ENCODE measurements around the gene CNNM1. TPM values are rescaled to one million over a fixed set of nuclear protein-coding genes. Genes with fewer than 3 reads are reported as not detected.

CNNM1 gene
- total and polyA plus RNA-seq, 2 donors from 2014 or later: 0.49 to 0.85 TPM

DNA sequence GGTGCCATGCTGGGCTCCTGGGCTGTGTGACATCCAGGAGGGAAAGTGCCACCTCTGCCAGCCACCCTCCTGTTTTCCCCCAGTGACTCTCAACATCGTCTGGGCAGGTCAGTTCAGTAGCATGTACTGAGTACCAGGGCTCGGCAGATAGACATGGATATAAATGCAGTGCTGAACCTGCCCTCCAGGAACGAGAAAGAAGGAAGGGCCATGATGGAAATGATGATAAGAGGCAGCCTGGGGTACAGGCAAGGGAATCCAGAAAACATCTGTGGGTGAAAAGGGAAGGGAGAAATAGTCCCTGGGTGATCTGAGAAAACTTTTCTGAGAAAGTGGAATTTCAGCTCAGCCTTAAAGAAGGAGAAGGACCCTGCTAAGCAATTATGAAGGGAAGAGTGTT, 12.1 kb downstream of the CNNM1 start:
- TF ChIP-seq, protein P1, sequence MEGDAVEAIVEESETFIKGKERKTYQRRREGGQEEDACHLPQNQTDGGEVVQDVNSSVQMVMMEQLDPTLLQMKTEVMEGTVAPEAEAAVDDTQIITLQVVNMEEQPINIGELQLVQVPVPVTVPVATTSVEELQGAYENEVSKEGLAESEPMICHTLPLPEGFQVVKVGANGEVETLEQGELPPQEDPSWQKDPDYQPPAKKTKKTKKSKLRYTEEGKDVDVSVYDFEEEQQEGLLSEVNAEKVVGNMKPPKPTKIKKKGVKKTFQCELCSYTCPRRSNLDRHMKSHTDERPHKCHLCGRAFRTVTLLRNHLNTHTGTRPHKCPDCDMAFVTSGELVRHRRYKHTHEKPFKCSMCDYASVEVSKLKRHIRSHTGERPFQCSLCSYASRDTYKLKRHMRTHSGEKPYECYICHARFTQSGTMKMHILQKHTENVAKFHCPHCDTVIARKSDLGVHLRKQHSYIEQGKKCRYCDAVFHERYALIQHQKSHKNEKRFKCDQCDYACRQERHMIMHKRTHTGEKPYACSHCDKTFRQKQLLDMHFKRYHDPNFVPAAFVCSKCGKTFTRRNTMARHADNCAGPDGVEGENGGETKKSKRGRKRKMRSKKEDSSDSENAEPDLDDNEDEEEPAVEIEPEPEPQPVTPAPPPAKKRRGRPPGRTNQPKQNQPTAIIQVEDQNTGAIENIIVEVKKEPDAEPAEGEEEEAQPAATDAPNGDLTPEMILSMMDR (IDR thresholded peaks at IDR 0.05; ENCODE audit: borderline replicate concordance, extremely low read depth, insufficient read depth): no peak
- intact Hi-C loops (cut with DNase I): no loop called here
- no peaks in the 10 kb centered on the region for H3K27me3 ChIP-seq (ENCODE audit: control insufficient read depth, insufficient read depth, low read length)
- no peak overlapping the region for H3K27ac ChIP-seq (ENCODE audit: low read depth in 2 of 2, low read length in 2 of 2)
- no peak overlapping the region for H3K9ac ChIP-seq (ENCODE audit: low read length in 3 of 3)
- H3K4me1 ChIP-seq (ENCODE audit: control insufficient read depth in 2 of 3, insufficient read depth in 2 of 3, low read depth in 1 of 3, low read length in 3 of 3): no peaks in the 10 kb centered on the region
- no peak overlapping the region for H3K4me3 ChIP-seq (ENCODE audit: low read length in 3 of 3)
- FAIRE-seq (no peak), DNase-seq (no peak)
- H3K36me3 ChIP-seq (ENCODE audit: control insufficient read depth in 2 of 3, insufficient read depth in 3 of 3, low read length in 3 of 3): no peaks in the 10 kb centered on the region
- H3K9me3 ChIP-seq (ENCODE audit: control insufficient read depth in 2 of 3, insufficient read depth in 1 of 3, low read length in 3 of 3): no peaks in the 10 kb centered on the region

DNA sequence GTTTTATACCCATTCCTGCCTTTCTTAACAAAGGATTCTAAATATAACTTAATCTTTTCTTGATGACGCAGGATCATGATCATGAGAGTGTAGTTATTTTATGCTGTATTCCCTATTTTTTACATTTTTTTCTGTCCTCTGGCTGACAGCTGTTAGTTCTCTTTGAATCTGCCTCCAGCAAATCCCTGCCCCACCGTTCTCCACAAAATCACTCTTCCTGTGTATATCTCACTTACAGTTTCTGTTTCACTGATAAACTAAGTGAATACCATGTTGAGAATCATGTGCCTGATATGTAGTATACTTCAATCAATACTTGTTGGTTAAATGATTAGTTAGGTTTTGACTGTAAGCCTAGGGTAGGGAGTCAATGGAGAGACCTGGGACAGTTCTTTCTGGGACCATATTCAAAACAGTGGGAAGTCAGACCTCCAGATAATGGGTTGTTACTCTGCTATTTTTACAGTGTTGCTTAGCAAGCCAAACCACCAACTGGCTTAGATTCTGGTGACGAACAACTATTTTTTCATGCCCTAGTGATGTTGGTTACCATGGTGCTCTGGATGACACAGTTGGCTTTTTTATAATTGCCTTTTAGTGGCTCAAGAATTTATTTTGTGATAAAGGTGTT, 12.8 kb downstream of the CNNM1 start:
- FAIRE-seq (no peak), DNase-seq (peak in 2 of 5 donors; percentile 31 to 44)
- Histone ChIP-seq H3K36me3 (ENCODE audit: control insufficient read depth in 2 of 3, insufficient read depth in 3 of 3, low read length in 3 of 3) (no peaks in the 10 kb centered on the region), H3K27ac (ENCODE audit: low read depth in 2 of 2, low read length in 2 of 2) (no peak overlapping the region), H3K9ac (ENCODE audit: low read length in 3 of 3) (no peak overlapping the region), H3K4me3 (ENCODE audit: low read length in 3 of 3) (no peak overlapping the region), H3K9me3 (ENCODE audit: control insufficient read depth in 2 of 3, insufficient read depth in 1 of 3, low read length in 3 of 3) (no peaks in the 10 kb centered on the region), H3K27me3 (ENCODE audit: control insufficient read depth, insufficient read depth, low read length) (no peaks in the 10 kb centered on the region), H3K4me1 (ENCODE audit: control insufficient read depth in 2 of 3, insufficient read depth in 2 of 3, low read depth in 1 of 3, low read length in 3 of 3) (no peaks in the 10 kb centered on the region)
- intact Hi-C loops (cut with DNase I): no loop called here
- TF ChIP-seq, protein P1 (IDR thresholded peaks at IDR 0.05; ENCODE audit: borderline replicate concordance, extremely low read depth, insufficient read depth): no peak

DNA sequence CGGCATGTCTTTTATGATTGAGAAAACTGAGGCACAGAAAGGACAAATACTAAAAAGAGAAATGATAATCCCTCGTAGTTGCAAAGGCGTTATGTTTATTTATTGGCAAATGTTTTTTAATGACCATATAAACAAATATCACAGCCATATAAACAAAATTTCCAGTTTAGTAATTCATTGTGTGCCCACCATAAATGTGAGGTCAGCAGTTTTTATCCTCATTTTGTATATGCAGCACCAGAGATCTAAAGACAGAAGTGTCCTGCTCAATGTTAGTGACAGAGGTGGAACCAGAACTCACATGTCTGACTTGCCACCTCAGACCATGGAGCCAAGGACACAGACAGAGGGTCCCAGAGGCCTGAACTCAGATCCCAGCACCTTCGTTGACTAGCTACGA, 14.1 kb downstream of the CNNM1 start:
- TF ChIP-seq, protein P1 (IDR thresholded peaks at IDR 0.05; ENCODE audit: borderline replicate concordance, extremely low read depth, insufficient read depth): no peak
- Histone ChIP-seq H3K9me3 (ENCODE audit: control insufficient read depth in 2 of 3, insufficient read depth in 1 of 3, low read length in 3 of 3) (no peaks in the 10 kb centered on the region), H3K27me3 (ENCODE audit: control insufficient read depth, insufficient read depth, low read length) (no peaks in the 10 kb centered on the region), H3K4me1 (ENCODE audit: control insufficient read depth in 2 of 3, insufficient read depth in 2 of 3, low read depth in 1 of 3, low read length in 3 of 3) (no peaks in the 10 kb centered on the region), H3K27ac (ENCODE audit: low read depth in 2 of 2, low read length in 2 of 2) (no peak overlapping the region), H3K36me3 (ENCODE audit: control insufficient read depth in 2 of 3, insufficient read depth in 3 of 3, low read length in 3 of 3) (no peaks in the 10 kb centered on the region), H3K9ac (ENCODE audit: low read length in 3 of 3) (no peak overlapping the region), H3K4me3 (ENCODE audit: low read length in 3 of 3) (no peak overlapping the region)
- intact Hi-C loops (cut with DNase I): no loop called here
- DNase-seq: no peak
- FAIRE-seq: no peak

DNA sequence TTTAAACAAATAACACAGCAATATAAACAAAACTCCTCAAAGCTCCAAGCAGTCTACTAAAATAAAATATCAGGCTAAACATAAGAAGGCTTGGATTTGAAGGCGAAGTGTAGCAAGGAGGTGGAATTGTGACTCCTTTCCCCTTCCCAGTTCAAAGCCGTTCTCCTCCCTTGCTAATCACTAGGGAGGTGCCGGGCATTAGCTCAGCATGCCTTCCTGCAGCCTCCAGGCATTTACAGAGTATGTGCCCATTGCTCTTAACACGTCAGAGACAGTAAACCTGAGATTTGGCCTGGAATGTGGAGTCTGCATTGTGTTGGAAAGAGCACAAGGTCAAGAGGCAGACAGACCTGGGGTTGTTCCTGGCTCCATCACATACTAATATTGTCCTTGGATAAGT, 15.6 kb downstream of the CNNM1 start:
- DNase-seq: no peak
- H3K9ac ChIP-seq (ENCODE audit: low read length in 3 of 3): no peak overlapping the region
- H3K36me3 ChIP-seq (ENCODE audit: control insufficient read depth in 2 of 3, insufficient read depth in 3 of 3, low read length in 3 of 3): no peaks in the 10 kb centered on the region
- intact Hi-C loops (cut with DNase I): no loop called here
- no peaks in the 10 kb centered on the region for H3K9me3 ChIP-seq (ENCODE audit: control insufficient read depth in 2 of 3, insufficient read depth in 1 of 3, low read length in 3 of 3)
- TF ChIP-seq, protein P1 (IDR thresholded peaks at IDR 0.05; ENCODE audit: borderline replicate concordance, extremely low read depth, insufficient read depth): no peak
- no peak overlapping the region for H3K27ac ChIP-seq (ENCODE audit: low read depth in 2 of 2, low read length in 2 of 2)
- no peak overlapping the region for H3K4me3 ChIP-seq (ENCODE audit: low read length in 3 of 3)
- H3K4me1 ChIP-seq (ENCODE audit: control insufficient read depth in 2 of 3, insufficient read depth in 2 of 3, low read depth in 1 of 3, low read length in 3 of 3): no peaks in the 10 kb centered on the region
- no peaks in the 10 kb centered on the region for H3K27me3 ChIP-seq (ENCODE audit: control insufficient read depth, insufficient read depth, low read length)
- no peak for FAIRE-seq

All from kidney (tissue), 14 donors.